Measurements from ENCODE around the gene WDR1. TPM values are rescaled to one million over a fixed set of nuclear protein-coding genes. Genes with fewer than 3 reads are reported as not detected.

Gene WDR1
- total RNA-seq, 2 experiments from 2014 or later: 308 to 354 TPM

GRCh38 chr4:10113362-10114047 is 3.1 kb downstream of the WDR1 start:
- H3K27me3 Mint-ChIP-seq: no peaks in the 10 kb centered on the region
- CTCF ChIA-PET: interaction anchor here (0.5 kb wide), 1 partner anchor 382 kb away, joined by 3 read pairs; no protein-coding TSS in a partner anchor
- POLR2A ChIA-PET: interaction anchor here (2.3 kb wide), 1 partner anchor 17 kb away, joined by 8 read pairs; no protein-coding TSS in a partner anchor
- ATAC-seq (no peak), DNase-seq (no peak)
- peaks cover 71% of the 10 kb centered on the region for H3K36me3 Mint-ChIP-seq (ENCODE audit: low read depth)
- peaks cover 77% of the 10 kb centered on the region for H3K4me1 Mint-ChIP-seq
- intact Hi-C loops (cut with DNase I, micrococcal nuclease): no loop called here
- H3K9me3 Mint-ChIP-seq (ENCODE audit: low read depth): no peaks in the 10 kb centered on the region
- peak overlapping the region; percentile 78 for H3K27ac Mint-ChIP-seq
- peak overlapping the region; percentile 96 for H3K4me3 Mint-ChIP-seq

GRCh38 chr4:10112658-10113284 is 3.8 kb downstream of the WDR1 start:
- CTCF ChIA-PET: interaction anchor here (0.6 kb wide), 1 partner anchor 140 kb away, joined by 4 read pairs; no protein-coding TSS in a partner anchor
- Mint-ChIP-seq H3K36me3 (ENCODE audit: low read depth) (peaks cover 77% of the 10 kb centered on the region), H3K4me3 (peak overlapping the region; percentile 96), H3K27ac (peak overlapping the region; percentile 78), H3K4me1 (peaks cover 77% of the 10 kb centered on the region), H3K27me3 (no peaks in the 10 kb centered on the region), H3K9me3 (ENCODE audit: low read depth) (no peaks in the 10 kb centered on the region)
- intact Hi-C loops (cut with DNase I, micrococcal nuclease): no loop called here
- ATAC-seq: no peak
- POLR2A ChIA-PET: no interaction called here
- DNase-seq: no peak

DNA sequence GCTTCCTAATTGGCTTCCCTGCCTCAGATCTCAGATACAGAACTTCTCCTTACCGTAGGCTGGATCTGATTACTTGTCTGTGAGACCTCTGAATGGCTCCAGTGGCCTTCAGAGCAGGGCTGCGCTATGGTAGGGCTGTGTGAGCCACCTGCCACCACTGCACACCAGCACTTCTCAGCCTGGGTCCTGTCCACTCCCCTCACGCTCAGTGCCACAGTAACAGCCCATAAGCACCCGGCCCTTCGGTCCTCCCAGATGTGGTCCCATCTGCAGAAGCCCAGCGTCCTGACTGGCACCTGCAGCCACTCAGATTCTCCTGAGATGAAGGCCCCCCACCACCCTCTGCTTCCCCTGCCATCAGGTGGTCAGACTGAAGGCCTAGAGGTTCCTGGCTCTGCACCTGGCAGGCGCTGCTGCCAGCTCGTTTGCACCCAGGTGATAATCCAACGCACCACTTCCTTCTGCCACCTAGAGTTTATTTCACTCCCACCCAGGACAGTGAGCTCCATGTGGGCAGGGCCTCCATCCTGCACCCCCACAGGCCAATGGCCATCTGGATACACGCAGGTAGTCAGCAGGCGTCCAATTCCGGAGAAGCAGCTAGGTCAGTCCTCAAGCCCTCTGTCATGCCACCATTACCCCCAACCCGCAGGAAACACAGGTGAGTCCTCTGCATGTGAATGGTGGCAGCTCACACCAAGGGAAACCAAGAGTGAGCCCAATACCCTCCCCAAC is 5.4 kb downstream of the WDR1 start:
- peak overlapping the region; percentile 6 for H3K4me3 Mint-ChIP-seq
- peaks cover 87% of the 10 kb centered on the region for H3K36me3 Mint-ChIP-seq (ENCODE audit: low read depth)
- H3K27me3 Mint-ChIP-seq: no peaks in the 10 kb centered on the region
- ChIA-PET CTCF (no interaction called here), POLR2A (no interaction called here)
- ATAC-seq (no peak), DNase-seq (no peak)
- H3K9me3 Mint-ChIP-seq (ENCODE audit: low read depth): no peaks in the 10 kb centered on the region
- peak overlapping the region; percentile 80 for H3K27ac Mint-ChIP-seq
- peaks cover 88% of the 10 kb centered on the region for H3K4me1 Mint-ChIP-seq
- intact Hi-C loops (cut with DNase I, micrococcal nuclease): no loop called here

DNA sequence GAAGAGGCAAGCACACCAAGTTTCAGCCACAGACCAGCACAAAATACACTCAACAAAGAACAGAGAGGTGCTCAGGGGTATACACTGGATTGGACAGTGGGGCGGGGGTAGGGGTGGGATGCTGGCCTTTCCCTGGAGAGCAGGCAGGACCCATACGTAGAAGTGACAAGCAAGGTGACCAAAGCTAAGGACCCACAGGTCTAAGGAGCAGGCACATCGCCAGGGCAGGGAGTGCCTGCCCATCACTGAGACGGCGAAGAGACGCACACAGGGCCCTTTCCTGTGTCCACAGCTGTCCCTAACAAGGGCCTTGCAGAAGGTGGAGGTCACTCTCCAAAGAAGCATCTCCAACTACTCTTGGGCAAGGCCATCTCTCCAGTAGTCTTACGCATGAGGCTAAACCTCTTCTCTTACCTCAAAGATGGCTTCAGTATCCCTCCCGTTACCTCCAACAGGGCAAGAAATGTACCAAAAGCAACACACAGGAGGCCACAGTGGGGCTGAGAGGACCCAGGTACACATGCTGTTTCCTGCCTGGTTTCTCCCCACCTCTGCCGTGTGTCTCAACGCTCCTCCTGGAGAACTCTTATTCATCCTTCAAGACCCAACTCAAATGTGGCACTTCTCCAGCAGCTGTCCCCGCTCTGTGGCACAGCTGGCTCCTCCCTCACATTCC is 6.5 kb downstream of the WDR1 start:
- ATAC-seq: no peak
- DNase-seq: no peak
- Mint-ChIP-seq H3K4me1 (peaks cover 99% of the 10 kb centered on the region), H3K36me3 (ENCODE audit: low read depth) (peaks cover 89% of the 10 kb centered on the region), H3K4me3 (peak overlapping the region; percentile 57), H3K9me3 (ENCODE audit: low read depth) (no peaks in the 10 kb centered on the region), H3K27me3 (no peaks in the 10 kb centered on the region), H3K27ac (peak overlapping the region; percentile 88)
- intact Hi-C loops (cut with DNase I, micrococcal nuclease): no loop called here
- POLR2A ChIA-PET: interaction anchor here (6.2 kb wide), 1 partner anchor 8 kb away, joined by 47 read pairs; the partner anchor contains the start of gene WDR1
- CTCF ChIA-PET: interaction anchor here (0.7 kb wide), 1 partner anchor 8 kb away, joined by 3 read pairs; no protein-coding TSS in a partner anchor

GRCh38 chr4:10108818-10109783 is 7.5 kb downstream of the WDR1 start:
- H3K27me3 Mint-ChIP-seq: no peaks in the 10 kb centered on the region
- no peaks in the 10 kb centered on the region for H3K9me3 Mint-ChIP-seq (ENCODE audit: low read depth)
- H3K36me3 Mint-ChIP-seq (ENCODE audit: low read depth): peaks cover 89% of the 10 kb centered on the region
- H3K4me1 Mint-ChIP-seq: peaks cover 100% of the 10 kb centered on the region
- H3K27ac Mint-ChIP-seq: peak overlapping the region; percentile 88
- ATAC-seq (peak; percentile 58), DNase-seq (peak; percentile 72)
- intact Hi-C loops (cut with DNase I, micrococcal nuclease): no loop called here
- POLR2A ChIA-PET: interaction anchor here (0.6 to 6.2 kb wide), 3 partner anchors 9 to 12 kb away, joined by 4 to 47 read pairs (median 9); partner anchors contain the start of gene WDR1
- CTCF ChIA-PET: interaction anchor here (0.7 to 1.2 kb wide), 4 partner anchors 8 to 20 kb away, joined by 3 to 6 read pairs (median 3); partner anchors contain the start of gene WDR1
- H3K4me3 Mint-ChIP-seq: peak overlapping the region; percentile 57

DNA sequence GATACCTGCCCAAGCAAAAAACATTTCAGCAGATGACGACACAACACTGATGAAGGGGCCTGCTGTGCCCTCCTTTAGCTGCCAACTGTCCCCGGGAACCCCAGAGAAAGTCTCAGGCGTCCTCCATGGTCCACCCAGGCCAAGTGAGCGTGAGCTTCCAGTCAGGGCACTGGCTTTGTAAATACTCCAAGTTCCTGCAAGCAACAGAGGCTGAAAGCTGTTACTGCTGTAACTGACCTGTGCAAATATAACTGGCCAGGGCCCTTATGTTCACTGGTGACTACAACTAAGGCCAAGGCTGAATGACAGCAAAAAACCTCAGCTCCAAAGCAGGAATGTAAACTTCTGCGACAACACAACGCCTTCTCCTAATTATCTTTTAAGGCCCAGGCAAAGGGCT is 8.2 kb downstream of the WDR1 start:
- POLR2A ChIA-PET: interaction anchor here (0.6 to 6.2 kb wide), 4 partner anchors 9 to 18 kb away, joined by 3 to 47 read pairs (median 6); partner anchors contain the start of gene WDR1
- intact Hi-C loops (cut with DNase I, micrococcal nuclease): no loop called here
- H3K9me3 Mint-ChIP-seq (ENCODE audit: low read depth): no peaks in the 10 kb centered on the region
- ATAC-seq: no peak
- peak overlapping the region; percentile 85 for H3K27ac Mint-ChIP-seq
- CTCF ChIA-PET: interaction anchor here (1.1 to 1.2 kb wide), 3 partner anchors 9 to 19 kb away, joined by 3 to 6 read pairs (median 3); partner anchors contain the start of gene WDR1
- no peak for DNase-seq
- H3K4me1 Mint-ChIP-seq: peaks cover 99% of the 10 kb centered on the region
- H3K27me3 Mint-ChIP-seq: no peaks in the 10 kb centered on the region
- H3K4me3 Mint-ChIP-seq: no peak overlapping the region
- peaks cover 85% of the 10 kb centered on the region for H3K36me3 Mint-ChIP-seq (ENCODE audit: low read depth)

- DNase-seq (no peak), ATAC-seq (no peak)
- Mint-ChIP-seq H3K9me3 (ENCODE audit: low read depth) (no peaks in the 10 kb centered on the region), H3K4me3 (no peak overlapping the region), H3K27me3 (no peaks in the 10 kb centered on the region), H3K4me1 (peaks cover 99% of the 10 kb centered on the region), H3K27ac (peak overlapping the region; percentile 87), H3K36me3 (ENCODE audit: low read depth) (peaks cover 87% of the 10 kb centered on the region)
- POLR2A ChIA-PET: interaction anchor here (0.6 to 6.2 kb wide), 4 partner anchors 10 to 17 kb away, joined by 3 to 47 read pairs (median 8); partner anchors contain the start of gene WDR1
- CTCF ChIA-PET: interaction anchor here (0.8 to 1.8 kb wide), 7 partner anchors 8 to 81 kb away, joined by 3 to 8 read pairs (median 4); no protein-coding TSS in a partner anchor
- intact Hi-C loops (cut with DNase I, micrococcal nuclease): no loop called here
These were observed 9.2 kb downstream of the WDR1 start for GRCh38 chr4:10107111-10108091.

DNA sequence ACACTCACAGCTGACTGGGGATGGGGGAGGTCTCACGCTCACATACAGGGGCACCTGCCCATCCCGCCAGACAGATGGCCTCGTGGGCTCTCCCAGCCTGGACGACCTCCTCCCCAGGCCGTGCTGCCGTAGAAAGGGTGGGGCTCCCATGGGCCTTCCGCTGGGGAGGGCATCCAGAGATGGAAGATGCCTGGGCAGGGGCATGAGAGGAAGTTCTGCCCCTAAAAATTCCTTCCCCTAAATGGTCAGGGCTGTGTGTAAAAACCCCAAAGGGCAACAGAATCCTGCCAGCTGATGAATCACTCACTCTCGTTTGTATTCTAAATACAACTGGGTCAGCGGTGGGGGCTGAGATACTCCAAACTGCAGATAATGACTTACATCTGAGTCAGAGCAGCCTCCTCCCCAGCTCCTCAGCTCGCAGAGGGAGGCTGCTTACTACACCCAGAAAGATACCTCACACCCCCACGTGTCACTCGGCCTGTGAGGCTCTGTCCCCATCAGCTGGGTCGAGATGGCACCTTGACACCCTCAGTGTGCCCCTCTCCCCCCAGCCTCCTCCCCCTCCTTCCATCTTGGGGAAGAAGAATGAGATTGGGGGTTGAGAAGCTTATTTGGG is 10.1 kb downstream of the WDR1 start:
- peaks cover 99% of the 10 kb centered on the region for H3K4me1 Mint-ChIP-seq
- H3K9me3 Mint-ChIP-seq (ENCODE audit: low read depth): no peaks in the 10 kb centered on the region
- ChIA-PET CTCF (interaction anchor here (0.7 to 1.8 kb wide), 7 partner anchors 9 to 82 kb away, joined by 3 to 8 read pairs (median 4); no protein-coding TSS in a partner anchor), POLR2A (interaction anchor here (1.3 to 6.2 kb wide), 3 partner anchors 11 to 415 kb away, joined by 4 to 47 read pairs (median 7); partner anchors contain the start of gene WDR1)
- intact Hi-C loops (cut with DNase I, micrococcal nuclease): loop anchor here (1.0 kb wide), 3 partner anchors 9 to 10 kb away; partner anchors contain the start of gene WDR1 (in 1 of the 2)
- DNase-seq (peak; percentile 91), ATAC-seq (peak; percentile 92)
- H3K36me3 Mint-ChIP-seq (ENCODE audit: low read depth): peaks cover 88% of the 10 kb centered on the region
- peak overlapping the region; percentile 87 for H3K27ac Mint-ChIP-seq
- H3K4me3 Mint-ChIP-seq: peak overlapping the region; percentile 67
- no peaks in the 10 kb centered on the region for H3K27me3 Mint-ChIP-seq

All from activated CD4-positive, alpha-beta T cell treated with anti-CD3 and anti-CD28 coated beads for 36 hours (primary cell).